GM20000 (cell line): ENCODE measurements around the gene PILRA.
"Not testable (repeated sequence)": the region's sequence is repeated elsewhere in the genome, so short reads cannot be mapped to it uniquely, and the experiment has no call there.

Experiments used
- DNase-seq: peaks from one replicate; pipeline ENCODE4 v3.0.0; 2012; ENCODE audit warnings: low spot score
- TF ChIP-seq, protein P1 (sequence below): IDR thresholded peaks from 2 replicates; pipeline ENCODE4 v1.5.1; 2012; ENCODE audit warnings: mild to moderate bottlenecking, control low read depth; ENCODE audit errors: extremely low read depth, missing control alignments

PILRA gene

DNA sequence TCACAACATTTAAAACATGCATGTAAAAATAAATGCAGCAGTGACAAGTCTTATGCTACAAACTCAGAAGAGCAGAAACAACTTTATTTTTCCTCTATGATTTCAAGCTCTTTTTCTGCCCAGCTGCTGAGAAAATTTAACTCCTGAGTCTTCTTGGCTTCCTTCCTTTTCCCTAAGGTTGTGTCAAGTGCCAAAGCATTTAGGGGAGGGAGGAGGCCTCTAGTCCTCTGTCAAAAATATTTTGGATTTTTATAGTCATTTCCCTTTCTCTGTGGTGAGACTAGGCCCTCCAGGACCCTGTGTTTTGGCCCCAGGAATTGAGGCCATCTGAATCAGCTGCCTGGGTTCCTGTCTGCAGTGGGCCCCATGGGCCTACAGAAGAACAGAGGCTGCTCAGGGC, 26.4 kb upstream of the PILRA start:
- TF ChIP-seq, protein P1, sequence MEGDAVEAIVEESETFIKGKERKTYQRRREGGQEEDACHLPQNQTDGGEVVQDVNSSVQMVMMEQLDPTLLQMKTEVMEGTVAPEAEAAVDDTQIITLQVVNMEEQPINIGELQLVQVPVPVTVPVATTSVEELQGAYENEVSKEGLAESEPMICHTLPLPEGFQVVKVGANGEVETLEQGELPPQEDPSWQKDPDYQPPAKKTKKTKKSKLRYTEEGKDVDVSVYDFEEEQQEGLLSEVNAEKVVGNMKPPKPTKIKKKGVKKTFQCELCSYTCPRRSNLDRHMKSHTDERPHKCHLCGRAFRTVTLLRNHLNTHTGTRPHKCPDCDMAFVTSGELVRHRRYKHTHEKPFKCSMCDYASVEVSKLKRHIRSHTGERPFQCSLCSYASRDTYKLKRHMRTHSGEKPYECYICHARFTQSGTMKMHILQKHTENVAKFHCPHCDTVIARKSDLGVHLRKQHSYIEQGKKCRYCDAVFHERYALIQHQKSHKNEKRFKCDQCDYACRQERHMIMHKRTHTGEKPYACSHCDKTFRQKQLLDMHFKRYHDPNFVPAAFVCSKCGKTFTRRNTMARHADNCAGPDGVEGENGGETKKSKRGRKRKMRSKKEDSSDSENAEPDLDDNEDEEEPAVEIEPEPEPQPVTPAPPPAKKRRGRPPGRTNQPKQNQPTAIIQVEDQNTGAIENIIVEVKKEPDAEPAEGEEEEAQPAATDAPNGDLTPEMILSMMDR: no peak

DNA sequence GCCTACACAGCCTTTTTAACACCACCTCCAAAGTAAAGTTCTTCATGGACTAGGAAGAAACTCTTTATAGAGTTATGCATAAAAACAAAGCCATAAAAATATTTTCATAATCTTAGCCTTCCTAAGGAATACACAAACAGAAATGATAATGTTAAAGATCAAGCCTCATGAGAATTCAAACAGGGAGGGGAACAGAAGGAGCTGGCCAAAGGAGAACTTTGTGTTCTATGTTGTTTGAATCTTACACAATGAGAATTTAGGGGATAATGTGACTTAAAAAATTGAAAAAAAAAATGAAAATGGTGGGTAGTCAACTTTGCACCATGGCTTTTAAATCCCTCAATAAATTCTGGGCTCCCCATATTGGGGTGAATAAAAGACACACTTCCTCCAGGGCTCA, 24.5 kb upstream of the PILRA start:
- DNase-seq: no peak
- TF ChIP-seq, protein P1: no peak

More for the DNA sequence above, 26.4 kb upstream of the PILRA start:
- DNase-seq: no peak

DNA sequence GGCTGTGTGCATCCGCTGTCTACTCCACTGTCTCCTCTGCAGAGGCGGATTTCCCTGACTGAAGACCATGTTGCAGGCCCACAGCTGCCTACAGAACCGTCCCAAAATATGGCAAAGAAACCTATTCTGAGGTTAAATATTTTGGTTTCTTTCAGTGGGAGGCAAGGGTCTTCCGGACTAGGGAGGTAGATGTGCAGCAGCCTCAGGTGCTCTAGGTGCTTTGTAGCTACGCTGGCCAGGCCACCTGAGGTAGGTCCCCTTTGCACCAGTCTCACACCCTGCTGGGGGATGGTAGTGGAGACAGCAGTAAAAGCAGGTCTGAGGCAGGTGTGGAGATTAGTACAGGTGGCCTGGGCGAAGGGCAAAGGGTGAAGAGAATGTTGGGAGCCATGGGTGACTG, 23.5 kb upstream of the PILRA start:
- TF ChIP-seq, protein P1: no peak
- no peak for DNase-seq

DNA sequence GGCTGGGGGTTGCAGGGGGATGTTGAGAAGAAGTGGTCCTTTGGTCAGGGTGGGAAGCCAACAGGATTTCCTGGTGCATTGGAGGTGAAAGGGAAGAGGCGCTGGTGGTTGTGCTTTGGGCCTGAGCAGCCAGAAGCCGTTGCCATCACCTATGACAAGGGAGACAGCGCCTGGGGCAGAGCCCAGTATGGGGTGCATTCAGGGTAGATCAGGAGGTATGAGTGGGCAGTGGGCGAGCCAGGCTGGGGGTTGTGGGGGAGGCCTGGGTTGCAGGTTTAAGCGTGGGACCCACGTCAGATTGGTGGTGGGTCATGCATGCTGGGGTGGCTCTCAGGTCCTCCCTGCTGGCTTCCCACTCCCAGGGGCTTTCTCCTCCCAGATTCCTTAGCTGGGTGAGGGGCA, 21.6 kb upstream of the PILRA start:
- TF ChIP-seq, protein P1: no peak
- DNase-seq: no peak

DNA sequence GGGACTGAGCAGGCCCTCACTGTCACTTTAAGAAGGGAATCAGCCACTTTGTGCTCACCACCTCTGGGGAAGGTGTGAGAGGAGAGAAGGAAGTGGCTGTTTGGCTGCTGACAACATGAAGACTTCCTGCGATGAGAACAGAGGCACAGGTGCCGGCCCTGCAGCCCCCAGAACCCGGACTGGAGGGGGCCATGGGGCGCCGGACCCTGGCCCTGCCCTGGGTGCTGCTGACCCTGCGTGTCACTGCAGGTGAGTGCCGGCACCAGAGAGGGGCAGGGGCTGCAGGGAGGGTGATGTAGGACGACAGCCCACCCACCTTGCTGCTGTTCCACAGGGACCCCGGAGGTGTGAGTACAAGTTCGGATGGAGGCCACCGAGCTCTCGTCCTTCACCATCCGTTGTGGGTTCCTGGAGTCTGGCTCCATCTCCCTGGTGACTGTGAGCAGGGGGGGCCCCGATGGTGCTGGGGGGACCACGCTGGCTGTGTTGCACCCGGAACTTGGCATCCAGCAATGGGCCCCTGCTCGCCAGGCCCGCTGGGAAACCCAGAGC, 21.0 kb upstream of the PILRA start:
- DNase-seq: not testable (repeated sequence)

DNA sequence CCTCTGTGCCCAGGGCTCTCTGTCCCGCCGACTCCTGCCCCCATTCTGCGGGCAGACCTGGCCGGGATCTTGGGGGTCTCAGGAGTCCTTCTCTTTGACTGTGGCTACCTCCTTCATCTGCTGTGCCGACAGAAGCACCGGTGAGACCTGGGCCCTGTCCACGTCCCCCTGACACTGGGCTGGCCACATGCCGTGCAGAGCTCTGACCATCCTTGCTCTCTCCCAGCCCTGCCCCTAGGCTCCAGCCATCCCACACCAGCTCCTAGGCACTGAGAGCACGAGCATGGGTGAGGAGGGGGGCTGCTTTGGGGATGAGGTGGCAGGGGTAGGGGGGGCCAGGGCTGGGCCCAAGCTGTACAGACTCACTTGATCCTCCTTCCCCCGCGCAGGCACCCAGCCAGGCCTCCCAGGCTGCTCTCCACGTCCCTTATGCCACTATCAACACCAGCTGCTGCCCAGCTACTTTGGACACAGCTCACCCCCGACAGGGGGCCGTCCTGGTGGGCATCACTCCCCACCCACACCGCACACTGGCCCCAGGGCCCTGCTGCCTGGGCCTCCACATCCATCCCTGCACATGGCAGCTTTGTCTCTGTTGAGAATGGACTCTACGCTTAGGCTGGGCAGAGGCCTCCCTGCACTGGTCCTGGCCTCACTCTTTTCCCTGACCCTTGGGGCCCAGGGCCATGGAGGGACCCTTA, 20.2 kb upstream of the PILRA start:
- TF ChIP-seq, protein P1: no peak
- DNase-seq: no peak

DNA sequence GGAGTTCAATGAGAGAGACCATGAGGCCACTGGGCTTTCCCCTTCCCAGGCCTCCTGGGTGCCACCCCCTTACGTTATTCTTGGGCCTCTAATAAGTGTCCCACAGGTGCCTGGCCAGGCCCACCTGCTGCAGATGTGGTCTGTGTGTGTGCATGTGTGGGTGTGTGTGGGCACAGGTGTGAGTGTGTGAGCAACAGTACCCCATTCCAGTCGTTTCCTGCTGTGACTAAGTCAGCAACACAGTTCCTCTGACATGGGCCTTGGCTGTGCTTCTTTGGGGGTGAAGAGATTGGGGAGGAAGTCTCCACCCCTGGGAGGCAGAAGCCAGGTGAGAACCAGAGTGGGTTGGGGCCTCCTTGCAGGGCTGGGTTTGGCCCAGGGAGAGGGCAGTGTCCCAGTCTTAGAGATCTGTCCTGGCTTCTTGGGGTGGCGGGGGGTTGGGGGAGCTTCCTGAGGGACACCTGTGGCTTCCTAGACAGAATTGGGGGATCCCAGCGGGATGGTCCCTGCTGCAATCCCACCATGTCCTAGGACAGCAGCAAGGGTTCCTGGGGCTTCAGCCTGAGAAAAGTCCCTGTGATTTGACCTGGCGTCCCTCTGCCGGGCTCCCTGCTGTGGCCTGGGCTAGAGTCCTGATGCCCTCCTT, 19.5 kb upstream of the PILRA start:
- DNase-seq: no peak
- TF ChIP-seq, protein P1: no peak
